GM13977 (cell line): ENCODE data around the gene ABCA7.
A peak's percentile ranks its signal among the peaks of the same experiment; 100 is the strongest.

ENCODE experiments used
- DNase-seq: peaks from one replicate; pipeline ENCODE4 v3.0.0; 2012; ENCODE audit warnings: low spot score
- in situ Hi-C: fragments of 300-500 bp; cut with MboI; formaldehyde crosslinking; loops from one replicate; pipeline ENCODE4 v1.12.0; 2022; ENCODE audit warnings: low sequenced_read_pairs, low pct_unique_long_range_greater_than_20kb, mixed read lengths, inconsistent platforms; ENCODE audit not compliant: unreplicated experiment
- TF ChIP-seq, protein P1 (sequence below): IDR thresholded peaks from 2 replicates; pipeline ENCODE4 v1.5.1; 2012; ENCODE audit warnings: mild to moderate bottlenecking, control low read depth; ENCODE audit not compliant: insufficient read depth; ENCODE audit errors: extremely low read depth, missing control alignments

Gene ABCA7

DNA sequence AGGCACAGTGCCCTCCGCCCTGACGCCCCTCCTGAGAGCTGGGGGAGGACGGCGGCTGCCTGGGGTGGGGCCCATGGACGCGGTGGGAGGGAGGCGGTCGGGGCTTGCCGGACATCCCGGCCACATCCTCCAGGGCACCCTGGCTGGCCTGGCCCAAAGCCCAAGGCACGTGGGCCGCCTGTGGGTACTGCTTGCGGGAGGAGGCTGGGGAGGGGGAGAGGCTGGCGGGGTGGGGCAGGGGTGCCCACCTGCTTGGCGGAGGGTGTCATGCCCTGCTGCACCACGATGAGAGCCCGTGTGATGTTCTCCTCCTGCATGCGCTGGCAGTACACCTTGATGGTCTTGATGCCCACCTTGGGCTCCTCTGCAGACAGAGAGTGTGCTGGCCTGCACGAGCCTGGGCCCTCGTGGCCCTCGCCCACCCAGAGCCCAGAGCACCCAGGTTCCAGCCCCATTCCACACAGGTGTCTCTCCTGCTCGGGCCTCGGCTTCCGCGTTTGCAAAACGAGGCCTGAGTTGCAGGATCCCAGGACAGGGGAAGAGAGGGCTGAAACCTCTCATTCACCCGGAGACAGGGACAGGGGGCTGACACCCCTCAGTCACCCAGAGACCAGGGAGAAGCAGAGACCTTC, 51.8 kb downstream of the ABCA7 start:
- no peak for DNase-seq
- in situ Hi-C loops, result no loop called here
- TF ChIP-seq, protein P1, sequence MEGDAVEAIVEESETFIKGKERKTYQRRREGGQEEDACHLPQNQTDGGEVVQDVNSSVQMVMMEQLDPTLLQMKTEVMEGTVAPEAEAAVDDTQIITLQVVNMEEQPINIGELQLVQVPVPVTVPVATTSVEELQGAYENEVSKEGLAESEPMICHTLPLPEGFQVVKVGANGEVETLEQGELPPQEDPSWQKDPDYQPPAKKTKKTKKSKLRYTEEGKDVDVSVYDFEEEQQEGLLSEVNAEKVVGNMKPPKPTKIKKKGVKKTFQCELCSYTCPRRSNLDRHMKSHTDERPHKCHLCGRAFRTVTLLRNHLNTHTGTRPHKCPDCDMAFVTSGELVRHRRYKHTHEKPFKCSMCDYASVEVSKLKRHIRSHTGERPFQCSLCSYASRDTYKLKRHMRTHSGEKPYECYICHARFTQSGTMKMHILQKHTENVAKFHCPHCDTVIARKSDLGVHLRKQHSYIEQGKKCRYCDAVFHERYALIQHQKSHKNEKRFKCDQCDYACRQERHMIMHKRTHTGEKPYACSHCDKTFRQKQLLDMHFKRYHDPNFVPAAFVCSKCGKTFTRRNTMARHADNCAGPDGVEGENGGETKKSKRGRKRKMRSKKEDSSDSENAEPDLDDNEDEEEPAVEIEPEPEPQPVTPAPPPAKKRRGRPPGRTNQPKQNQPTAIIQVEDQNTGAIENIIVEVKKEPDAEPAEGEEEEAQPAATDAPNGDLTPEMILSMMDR, result no peak

DNA sequence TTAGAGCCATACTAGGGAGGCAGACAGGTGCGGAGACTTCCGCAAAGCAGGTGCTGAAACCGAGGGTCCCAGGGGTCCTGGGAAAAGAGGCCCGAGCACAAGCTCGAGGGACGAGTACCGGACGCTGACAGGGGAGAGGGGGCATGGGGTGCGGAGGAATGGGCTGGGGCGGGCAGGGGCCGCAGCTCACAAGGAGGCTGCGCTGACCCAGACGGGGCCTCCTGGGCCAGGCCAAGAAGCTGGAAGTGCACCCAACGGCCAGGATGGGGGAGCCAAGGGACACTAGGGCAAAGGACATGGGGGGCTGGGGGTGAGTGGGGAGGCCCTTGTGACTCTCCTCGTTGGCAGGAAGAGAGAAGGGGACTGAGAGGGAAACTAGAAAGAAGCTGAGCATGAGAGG, 53.4 kb downstream of the ABCA7 start:
- DNase-seq, result no peak
- TF ChIP-seq, protein P1, result no peak
- in situ Hi-C loops, result no loop called here

DNA sequence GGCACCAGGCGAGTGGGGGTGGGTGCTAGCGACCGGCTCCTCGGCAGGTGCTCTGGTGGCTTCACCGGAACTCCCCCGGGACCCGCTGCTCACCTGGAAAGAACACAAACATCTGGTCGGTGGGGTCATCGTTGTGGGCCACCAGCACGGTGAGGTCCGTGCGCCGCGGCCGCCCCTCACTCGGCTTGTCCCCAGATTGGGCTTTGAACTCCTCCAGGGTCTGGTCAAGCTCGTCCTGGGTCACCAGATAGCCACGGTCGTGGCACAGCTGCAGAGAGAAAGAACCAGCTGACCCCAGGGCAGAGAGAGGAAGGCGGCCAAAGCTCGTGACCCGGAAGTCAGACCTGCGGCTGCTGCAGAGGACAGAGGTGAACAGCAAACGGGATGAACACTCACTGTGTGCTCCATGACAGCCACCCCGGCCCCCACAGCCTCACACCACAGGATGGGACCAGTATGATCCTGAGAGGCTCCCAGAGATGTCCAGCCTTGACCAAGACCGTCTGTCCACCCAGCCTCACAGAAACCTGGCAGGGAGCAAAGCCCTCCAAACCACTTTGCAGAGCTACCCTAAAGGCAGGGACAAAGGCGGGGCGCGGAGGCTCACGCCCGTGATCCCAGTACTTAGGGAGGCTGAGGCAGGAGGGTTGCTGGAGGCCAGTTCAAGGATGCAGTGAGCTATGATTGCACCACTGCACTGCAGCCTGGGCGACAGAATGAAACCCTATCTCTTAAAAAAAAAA, 54.1 kb downstream of the ABCA7 start:
- in situ Hi-C loops, result no loop called here
- TF ChIP-seq, protein P1, result no peak
- no peak for DNase-seq

DNA sequence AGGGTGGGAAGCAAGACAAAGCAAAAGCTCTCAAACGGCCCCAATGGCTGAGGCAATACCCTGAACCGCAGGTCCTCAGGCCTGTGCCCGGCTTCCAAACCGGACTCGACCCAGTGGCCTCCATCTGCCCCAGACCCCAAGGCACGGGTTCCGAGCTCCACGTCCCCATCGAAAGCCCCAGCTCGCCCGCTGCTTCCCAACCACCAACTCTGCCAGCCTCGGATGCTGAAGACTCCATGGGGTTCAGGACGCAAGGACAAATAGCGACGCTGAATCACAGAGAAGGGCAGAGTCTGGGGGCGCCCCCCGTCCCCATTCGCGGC, 54.7 kb downstream of the ABCA7 start:
- TF ChIP-seq, protein P1, result no peak
- in situ Hi-C loops, result no loop called here
- DNase-seq, result no peak

DNA sequence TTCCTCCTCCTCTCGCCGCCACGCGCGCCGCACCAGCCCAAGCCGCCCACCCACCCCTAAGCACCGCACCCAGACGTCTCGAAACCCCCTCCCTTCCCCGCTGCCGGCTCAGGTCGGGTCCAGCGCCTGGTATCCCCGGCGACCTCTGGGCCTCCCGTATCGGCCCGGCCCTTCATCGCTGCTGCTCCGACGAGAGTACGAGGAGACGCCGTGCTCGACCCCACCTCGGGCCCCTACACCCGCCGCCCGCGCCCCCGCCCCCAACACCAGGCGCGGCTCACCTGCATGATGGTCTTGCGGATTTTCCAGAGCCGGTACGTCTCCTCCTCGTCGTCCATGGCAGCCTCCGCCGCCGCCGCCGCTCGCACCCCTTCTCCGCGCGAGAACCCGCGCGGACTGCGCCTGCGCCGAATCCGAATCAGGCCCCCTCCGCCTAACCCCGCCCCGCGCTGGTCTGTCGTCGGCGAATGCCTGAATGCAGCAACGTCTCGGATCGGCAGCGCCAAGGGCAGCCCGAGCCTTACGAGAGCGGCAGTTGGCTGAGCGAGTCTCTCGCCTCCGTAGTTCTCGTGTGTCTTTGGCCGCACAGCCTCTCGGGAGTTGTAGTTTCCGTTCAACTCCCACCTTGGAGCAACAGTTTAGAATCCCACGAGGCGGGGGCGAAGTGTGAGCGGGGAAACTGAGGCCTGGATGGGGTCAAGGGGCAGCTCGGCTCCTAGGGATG, 55.2 kb downstream of the ABCA7 start, which contains the start of gene POLR2E:
TSS of gene POLR2E (minus strand) at position 398 of the 724 bp plus-strand sequence. CDS start at position 338, 60 bp downstream.
- TF ChIP-seq, protein P1, result no peak
- in situ Hi-C loops, result no loop called here
- peak; percentile 99 for DNase-seq

DNA sequence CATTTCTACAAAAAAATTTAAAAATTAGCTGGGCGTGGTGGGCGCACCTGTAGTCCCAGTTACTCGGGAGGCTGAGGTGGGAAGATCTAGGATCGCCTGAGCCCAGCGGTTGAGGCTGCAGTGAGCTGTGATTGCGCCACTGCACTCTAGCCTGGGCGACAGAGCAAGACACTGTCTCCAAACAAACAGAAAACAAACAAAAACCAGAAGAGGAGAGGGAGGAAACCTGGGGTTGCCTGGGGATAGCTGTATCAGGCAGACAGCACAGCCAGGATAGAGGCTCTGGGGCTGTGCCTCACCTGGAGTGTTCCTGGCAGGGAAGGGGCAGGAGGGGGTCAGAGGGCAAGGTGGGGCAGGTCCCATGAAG, 57.9 kb downstream of the ABCA7 start:
- TF ChIP-seq, protein P1, result no peak
- DNase-seq, result no peak
- in situ Hi-C loops, result no loop called here
